GM21367 (cell line): ENCODE measurements around the gene MORN1.

Experiments
- ATAC-seq: cut with Tn5 transposase; IDR thresholded peaks from one replicate; pipeline ENCODE4 v1.9.1; 2021; ENCODE audit not compliant: unreplicated experiment

MORN1 gene

DNA sequence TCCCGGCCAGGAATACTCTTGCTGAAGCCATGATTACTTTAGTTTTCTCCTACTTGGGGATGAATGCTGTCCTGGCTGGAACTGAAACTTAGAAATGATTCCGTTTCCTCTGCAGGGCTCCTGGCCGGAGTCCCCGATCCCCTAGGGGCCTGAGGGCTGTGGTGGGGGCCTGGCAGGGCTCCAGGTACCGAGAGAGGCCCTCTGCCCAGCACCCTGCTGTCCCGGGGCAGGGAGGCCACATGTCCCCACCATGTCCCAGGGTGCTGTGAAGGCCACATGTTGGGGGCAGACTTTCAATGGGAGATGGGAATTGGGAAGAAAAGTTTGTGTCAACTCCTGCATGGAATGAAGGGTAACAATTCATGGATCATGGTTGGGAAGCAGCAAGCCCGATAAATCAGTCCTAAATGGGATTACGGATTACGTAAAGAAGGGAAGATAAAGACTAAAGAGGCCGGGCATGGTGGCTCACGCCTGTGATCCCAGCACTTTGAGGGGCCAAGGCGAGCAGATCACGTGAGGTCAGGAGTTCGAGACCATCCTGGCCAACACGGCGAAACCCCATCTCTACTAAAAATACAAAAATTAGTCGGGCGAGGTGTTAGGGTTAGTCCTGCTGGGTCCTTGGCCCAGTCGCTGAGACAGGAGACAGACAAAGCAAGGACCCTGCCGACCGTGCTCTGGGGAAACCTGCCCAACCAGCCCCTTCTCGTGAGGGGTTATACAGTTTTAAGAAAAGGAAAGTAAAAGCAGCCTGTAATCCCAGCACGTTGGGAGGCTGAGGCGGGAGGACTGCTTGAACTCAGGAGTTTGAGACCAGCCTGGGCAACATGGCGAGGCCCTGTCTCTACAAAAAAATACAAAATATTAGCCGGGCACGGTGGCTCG, 37.6 kb downstream of the MORN1 start:
- no peak for ATAC-seq

DNA sequence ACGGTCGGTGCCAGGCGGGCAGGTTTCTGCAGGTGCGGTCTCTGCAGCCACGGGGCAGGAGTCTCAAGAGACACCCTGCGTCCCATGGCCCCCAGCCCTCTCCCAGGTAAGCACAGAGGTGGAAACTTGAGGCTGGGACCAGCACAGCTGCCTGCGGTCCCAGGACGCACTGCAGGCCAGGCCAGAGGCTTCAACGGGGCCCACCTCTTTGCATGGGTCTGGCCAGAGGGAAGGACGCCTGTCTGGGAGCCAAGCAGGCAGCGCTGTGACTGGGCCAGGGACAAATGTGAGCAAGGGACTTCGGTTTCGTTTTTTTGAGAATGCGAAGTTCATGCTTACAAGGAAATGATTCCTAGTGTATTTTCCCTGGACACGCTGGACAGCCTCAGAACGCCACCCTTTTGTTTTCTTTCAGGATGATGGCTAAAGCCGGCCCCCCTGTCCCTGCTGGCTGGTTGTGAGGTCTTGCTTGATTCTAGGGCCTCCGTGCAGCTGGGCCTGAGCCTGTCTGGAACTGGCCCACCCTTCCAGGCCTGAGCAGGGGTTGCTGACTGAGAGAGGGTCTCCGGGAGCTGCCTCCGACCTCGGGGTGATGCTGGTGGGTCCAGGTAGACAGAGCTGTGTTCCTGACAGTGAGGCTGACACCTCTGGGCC, 38.3 kb downstream of the MORN1 start:
- no peak for ATAC-seq

DNA sequence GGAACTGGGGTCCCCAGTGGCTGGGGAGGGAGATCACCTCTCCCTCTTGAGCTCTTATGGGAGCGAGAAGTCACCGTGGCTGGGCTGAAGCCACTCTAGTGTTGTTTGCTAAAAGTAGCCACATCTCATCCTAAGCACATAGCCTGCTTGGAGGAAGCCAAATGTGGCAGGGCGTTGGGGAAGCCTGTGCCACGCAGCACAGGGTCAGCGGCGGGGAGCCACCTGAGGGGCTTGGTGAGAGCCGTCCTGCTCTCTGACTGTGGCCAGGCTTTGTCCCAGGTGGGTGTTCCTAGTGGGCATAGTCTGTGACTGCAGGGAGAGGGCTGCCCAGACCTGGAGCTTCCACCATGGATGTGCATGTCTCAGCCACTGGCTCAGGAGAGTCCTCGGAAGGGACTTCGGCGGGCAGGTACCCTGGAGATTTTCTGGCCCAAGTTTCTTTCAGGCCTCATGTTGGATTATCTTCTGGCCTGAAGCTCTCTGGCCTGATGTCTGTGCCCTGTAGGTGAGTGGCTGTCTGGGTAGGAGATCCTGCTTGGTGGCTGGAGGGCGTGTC, 38.9 kb downstream of the MORN1 start:
- no peak for ATAC-seq

DNA sequence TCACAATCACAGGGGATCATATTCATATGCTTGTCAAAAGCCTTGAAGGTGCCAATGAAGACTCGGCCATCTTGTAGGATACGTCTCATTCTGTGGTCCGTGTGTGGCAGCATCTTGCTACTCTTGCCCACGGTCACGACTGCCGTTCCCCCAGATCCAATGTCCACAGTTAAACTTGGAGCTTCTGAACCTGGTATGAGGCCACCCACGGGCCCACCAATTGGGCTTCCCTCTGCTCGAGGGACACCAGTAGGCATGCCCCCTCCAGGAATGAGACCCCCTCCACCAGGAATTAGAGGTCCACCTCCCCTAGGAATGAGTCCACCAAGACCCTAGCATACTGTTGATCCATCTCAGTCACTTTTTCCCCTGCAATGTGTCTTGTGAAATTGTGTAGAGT, 39.6 kb downstream of the MORN1 start:
- no peak for ATAC-seq

DNA sequence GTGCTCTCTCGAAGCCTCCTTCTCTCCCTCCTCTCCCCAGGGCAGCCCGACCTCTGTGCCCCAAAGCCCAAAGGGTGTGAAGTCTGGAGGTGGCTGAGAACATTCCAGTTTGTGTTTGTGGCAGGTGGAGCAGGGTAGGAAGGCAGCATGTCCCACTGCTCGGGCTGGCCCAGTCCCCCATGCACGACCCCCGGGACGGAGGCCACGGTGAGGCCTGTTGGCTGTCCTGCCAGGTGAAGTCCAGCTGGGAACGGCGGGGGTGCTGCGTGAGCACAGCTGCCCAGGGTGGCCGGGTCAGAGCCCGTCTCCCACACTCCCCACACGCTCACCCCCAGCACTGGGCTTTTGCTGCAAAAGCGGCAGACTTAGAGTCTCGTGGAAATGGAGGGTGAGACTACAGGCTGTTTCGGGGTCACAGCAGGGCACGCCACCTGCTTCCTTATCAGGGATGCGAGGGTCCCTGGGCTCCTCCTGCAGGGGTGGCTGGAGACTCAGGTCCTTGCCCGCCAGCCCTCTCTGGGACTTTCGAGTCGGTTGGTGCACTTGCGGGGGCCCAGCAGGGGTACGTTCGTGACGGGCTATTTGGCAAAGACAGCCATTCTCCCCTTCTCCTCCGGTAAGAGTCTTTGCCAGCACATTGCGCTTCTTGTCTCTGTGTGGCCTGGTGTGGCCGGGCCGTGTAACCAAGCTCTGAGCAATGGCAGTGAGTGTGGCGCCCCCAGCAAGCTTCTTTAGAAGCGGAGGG, 40.3 kb downstream of the MORN1 start:
- no peak for ATAC-seq

DNA sequence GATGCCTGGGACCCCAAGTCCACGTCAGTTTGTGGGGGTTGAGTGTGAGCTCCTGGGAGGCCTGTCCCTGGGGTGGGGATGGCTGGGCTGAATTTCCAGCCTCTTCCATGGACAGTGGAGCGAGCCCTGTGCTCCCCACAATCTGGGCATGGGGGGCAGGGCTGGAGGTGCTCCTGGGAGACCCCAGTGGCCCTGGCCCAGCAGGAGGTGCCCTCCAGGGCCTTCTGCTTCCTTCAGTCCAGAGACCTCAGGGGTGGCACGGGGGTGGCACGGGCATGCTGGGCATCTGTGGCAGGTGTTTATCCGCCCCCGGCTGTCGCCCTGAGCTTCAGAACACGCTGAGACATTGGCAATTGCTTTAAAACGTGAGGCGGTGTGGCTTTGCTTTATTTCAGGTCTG, 40.9 kb downstream of the MORN1 start:
- ATAC-seq, result no peak

DNA sequence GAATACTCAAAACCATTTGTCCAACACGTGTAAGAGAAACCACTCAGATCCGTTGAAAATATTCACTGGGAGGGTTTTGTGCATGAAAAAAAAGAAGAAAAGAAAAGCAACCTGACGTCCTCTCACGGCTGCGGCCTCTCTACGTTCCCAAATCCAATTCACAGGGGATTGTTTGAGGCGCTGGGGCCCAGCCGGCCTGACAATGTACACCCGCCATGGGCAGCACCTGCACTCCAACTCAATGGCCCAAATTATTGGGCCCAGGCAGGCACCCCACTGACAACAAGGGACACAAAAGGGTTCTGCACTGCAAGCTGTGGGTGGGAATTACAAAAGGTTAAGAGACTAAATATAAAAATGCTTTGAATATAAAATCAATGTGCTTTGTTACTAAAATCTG, 41.5 kb downstream of the MORN1 start:
- ATAC-seq, result no peak

DNA sequence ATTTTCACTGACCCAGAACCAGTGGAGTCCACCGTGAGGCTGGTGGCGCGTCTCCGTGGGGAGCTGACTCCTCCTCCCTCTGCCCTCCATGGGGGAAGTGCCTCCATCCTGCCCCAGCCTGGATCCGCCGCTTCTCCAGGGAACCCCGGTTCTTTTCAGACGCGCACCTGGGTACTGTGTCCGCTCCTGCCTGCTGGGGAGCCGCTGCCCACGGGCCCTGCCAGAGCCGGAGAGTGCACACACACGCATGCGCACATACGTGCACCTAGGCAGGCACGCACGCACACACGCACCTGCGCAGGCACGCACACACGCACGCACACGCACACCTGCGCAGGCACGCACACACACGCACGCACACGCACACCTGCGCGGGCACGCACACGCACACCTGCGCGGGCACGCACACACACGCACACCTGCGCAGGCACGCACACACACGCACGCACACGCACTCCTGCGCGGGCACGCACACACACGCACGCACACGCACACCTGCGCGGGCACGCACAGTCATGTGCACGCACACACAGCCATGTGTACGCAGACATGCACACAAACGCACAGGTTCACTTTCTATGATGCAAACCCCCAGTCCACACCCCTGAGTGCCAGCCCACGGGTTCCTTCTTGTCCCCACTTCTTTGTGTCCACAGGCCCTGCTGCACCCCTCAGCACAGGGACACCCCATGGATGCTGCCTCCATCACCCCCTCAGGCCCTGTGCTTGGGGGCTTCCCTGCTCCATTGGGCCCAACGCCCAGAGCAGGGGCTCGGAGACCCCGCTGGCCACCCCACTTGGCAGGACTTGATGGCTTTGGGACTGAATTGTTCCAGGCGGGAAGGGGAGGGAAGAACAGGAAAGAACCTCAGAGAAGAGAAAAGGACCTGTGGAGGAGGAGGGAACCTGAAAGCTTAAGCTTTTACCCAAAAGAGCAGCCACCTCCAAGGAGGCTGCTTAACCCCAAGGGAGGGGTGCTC, 42.7 kb downstream of the MORN1 start:
- ATAC-seq, result no peak

DNA sequence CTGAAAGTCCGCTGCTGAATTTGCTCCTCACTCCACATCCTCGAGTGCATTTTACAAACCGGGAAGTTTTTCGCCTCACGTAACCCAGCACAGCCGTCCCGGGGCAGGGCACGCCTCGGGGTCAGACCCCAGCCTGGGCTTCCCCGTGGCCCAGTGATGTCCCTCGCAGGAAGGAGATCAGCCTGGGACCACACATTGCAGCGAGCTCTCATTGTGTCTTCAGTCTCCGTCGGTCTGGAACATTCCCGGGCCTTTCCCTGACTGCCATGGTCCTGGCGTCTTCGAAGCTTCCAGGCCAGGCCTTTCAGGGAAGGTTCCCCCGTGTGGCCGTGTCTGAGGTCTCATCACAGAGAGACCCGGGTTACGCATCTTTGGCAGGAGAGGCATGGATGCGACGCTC, 43.5 kb downstream of the MORN1 start:
- no peak for ATAC-seq

DNA sequence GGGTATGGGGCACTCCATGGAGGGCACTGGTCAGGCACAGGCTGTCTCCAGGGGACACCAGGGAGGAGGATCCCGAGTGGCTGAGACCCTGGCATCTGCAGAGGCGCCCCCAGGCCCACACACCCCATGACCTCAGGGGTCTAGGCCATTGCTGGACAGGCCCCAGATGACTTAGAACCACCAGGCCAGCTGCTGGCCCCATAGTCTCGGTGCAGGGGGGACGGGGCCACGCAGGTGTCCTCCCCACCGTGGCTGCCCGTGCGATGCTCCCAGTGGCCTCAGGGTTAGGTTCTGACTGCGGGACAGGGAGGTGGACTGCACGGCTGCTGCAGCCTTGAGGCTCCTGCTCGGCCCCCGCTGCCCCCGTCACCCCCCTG, 44.0 kb downstream of the MORN1 start:
- no peak for ATAC-seq

DNA sequence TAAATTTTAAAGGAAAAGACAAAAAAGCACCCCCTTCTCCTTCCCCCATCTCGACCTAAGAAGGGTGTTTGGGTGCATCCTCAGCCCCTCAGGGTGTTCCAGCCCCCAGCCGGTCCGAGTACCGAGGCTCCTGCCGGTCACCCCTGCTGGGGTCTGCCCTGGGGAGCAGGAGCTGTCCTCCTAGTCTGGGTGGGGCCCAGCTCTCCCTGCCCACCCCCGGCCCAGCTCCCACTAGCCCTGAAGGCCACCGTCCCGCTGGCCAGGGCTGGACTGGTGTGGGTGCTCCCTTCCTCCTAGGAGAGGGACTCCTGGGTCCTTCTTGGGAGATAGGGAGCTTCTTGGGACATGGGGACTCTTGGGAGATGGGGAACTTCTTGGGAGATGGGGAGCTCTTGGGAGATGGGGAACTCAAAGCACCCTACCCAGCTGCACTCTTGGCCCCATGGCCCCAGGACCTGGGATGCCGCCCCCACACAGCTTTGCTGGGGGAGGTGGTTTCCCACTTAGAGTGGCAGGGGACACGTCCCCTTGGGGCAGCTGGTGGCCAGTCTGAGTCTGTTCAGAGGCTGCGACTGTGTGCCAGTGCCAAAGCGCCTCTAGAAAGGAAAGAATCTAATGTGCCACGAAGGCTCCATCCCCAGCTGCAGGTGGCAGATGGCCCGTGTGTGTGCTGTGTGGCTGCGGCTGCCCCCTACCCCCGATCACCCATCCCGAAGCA, 44.5 kb downstream of the MORN1 start:
- ATAC-seq, result no peak

DNA sequence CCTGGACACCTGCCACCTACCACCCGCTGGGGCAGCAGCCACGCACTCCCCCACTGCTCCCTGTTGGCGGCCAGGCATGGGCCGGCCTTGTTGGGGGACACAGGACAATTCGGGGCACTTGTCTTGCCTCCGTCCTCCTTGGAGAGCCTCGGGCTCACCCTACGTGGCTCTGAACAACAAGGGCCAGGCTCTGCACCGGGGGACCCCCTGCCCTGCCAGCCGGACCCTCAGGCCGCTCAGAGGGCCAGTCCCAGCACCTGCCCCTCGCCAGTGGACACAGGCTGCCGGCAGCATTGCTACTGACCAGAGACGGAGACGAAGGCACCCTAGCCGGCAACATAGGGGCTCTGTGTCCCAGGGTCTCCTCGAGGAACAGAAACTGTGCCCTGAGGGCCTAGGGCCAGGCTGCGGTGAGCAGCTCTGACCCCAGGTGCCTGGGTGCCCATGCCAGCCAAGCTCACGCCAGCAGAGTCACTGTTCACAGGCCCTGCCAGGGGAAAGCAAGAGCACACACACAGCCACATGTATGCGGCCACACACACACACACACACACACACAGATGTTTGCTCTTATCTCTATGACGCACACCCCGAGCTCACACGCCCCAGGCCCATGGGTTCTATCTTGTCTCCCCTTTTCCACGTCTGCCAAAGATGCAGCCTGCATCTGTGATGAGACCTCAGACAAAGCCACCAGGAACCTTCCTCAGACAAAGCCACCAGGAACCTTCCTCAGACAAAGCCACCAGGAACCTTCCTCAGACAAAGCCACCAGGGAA, 45.9 kb downstream of the MORN1 start:
- no peak for ATAC-seq

DNA sequence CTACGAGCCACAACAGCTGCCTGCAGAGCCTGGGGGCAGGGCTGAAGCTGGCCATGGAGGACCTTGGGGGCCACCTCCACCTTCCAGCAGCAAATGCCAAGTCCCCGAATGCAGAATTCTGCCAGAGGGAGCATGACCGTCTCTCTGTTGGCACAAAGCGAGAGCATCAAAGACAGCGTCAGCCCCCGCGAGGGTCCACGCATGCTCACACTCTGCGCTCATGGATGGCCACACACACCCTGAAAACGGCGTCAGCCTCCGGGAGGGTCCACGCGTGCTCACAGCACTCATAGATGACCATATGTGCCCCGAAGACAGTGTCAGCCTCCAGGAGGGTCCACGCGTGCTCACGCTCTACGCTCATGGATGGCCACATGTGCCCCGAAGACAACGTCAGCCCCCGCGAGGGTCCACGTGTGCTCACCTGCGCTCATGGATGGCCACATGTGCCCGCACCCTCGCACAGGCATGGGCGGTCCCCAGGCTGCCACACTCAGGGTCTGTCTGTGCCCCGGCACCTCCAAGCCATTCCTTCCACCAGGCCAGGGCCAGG, 46.5 kb downstream of the MORN1 start:
- no peak for ATAC-seq

DNA sequence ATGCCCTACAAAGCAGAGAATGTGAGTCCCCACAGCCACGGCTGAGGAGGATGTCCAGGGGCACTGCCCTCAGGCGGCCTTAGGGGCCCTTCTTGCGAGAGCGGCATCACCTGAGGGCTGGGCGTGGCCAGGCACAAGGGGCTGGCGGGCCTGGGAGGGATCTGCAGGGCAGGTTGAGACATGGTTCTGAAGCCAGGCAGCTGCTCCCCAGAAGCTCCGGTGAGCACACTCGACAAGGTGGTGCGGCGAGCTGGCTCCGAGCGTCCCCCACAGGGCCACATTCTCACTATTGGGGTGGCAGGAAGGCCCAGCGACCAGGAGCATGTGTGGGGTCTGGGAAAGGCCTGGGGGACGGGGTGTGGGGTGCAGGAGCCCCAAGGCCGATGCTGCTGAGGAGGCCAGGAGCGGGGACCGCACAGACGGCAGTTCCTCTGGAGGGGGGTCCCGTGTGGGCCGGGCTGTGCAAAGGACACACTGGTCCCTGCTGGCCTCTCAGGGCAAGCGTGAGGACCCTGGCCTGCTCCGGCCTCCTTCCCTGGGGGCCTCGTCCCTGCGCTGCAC, 47.2 kb downstream of the MORN1 start:
- no peak for ATAC-seq

DNA sequence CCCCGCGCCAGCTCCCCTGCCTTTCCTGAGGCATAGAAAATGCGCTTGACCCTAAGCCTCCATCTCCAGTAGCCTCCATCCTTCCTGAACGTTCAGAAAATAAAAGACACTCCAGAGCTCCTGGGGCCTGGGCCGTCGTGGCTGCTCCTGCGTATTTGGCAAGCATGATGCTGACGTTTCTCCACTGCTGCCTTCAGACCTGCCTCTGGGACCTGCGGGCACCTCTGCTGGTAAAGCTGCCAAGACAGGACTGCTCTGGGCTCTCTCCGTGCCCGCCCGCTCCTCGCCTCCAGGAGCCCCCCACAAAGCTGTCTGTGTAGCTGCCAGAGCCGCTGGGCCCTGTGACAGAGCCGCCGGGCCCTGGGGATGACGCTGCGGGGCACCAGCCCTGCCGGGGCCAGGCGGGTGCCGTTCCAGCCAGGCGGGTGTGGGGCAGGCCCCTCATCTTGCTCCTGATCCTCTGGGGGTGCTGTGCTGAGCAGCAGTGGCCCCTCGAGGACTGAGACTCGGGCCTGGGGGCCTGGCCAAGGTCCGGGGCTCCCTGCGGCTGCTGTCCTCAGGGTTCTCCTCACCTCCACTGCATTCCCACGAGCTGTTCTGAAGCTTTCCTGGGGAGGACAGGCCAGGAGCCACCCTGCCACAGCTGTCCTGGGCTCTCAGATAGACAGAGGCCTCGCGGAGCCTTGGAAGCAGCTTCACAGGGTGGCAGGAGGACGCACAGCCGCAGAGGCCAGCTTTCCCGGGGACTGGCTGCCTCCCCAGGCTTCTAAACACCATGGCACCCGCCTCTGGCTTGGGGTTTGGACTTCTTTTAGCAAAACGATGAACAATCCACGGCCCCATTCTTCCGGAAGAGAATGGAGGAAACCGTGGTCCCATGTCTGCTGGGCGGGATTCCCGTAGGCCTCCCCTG, 48.1 kb downstream of the MORN1 start:
- ATAC-seq, result no peak

DNA sequence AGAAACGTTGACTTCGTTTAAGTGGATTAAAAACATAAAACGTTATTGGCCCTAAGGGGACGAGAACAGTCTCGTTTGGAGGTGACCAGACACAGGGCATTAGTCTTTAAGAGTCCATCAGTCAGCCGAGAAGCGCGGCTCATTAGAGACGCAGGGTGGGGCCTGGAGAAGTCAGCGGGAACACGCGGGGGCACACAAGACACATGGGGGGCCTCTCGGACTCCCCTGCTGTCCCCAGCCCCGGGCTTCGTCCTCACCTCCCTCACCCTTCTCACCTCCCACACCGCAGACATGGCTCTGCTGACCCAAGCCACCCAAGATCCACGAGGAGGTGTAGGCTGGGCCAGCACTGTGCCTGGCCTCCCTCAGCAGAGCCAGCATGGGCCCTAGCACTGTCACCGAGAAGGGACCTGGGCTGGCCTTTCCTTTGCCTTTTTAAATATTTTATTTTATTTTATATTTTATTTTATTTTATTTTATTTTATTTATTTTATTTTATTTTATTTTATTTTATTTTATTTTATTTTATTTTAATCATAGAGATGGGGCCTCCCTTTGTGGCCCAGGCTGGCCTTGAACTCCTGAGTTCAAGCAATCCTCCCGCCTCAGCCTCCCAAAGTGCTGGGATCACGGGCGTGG, 48.9 kb downstream of the MORN1 start:
- ATAC-seq, result no peak
